Measurements from ENCODE around the gene NFIC.

DNA sequence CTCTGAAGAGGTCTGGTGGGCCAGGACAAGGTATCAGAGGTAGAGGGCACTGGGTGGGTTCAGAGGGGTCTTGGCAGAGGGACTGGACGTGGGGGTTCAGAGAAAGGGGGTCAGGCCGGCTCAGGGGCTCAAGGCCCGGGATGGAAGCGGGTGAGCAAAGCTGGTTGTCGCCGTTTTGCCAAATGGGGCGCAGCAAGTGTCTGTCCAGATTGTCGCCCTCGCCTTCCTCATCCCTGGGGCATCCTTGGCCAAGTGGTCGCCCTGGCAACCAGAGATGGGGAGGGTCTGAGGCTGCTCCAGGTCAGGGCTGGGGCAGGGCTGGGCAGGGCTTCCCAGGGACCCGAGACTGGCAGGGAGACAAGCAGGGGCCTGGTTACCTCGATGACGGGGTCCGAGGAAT lies 127.3 kb downstream of the NFIC start:
- no peak for TF ChIP-seq EZH2 (optimal IDR thresholded peaks at IDR 0.05; ENCODE audit: low read depth, low read length)
- TF ChIP-seq, protein P1, sequence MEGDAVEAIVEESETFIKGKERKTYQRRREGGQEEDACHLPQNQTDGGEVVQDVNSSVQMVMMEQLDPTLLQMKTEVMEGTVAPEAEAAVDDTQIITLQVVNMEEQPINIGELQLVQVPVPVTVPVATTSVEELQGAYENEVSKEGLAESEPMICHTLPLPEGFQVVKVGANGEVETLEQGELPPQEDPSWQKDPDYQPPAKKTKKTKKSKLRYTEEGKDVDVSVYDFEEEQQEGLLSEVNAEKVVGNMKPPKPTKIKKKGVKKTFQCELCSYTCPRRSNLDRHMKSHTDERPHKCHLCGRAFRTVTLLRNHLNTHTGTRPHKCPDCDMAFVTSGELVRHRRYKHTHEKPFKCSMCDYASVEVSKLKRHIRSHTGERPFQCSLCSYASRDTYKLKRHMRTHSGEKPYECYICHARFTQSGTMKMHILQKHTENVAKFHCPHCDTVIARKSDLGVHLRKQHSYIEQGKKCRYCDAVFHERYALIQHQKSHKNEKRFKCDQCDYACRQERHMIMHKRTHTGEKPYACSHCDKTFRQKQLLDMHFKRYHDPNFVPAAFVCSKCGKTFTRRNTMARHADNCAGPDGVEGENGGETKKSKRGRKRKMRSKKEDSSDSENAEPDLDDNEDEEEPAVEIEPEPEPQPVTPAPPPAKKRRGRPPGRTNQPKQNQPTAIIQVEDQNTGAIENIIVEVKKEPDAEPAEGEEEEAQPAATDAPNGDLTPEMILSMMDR (IDR thresholded peaks at IDR 0.05; ENCODE audit: low read length) = no peak
- TF ChIP-seq EZH2phosphoT487 (IDR thresholded peaks at IDR 0.05; ENCODE audit: low read length) = no peak

Measured in MM.1S (cell line).